Neural cell (in vitro differentiated cells): ENCODE results near the gene TRUB2. TPM values are rescaled to one million over a fixed set of nuclear protein-coding genes. Genes with fewer than 3 reads are reported as not detected.

ENCODE experiments used
- H2AFZ ChIP-seq: fragments of 200-600, 300-800 bp; sonication (generic), shearing (Covaris generic); 2 replicates; pipeline ENCODE4 v1.6.0; 2014; ENCODE audit warnings: low read depth, mild to moderate bottlenecking, antibody characterized with exemption, low read length, moderate library complexity
- H3F3A ChIP-seq: fragments of 200-600 bp; shearing (Covaris generic); 2 replicates; pipeline ENCODE4 v1.6.1; 2016; ENCODE audit warnings: mild to moderate bottlenecking, moderate library complexity, mixed read lengths, antibody characterized with exemption, low read length; ENCODE audit not compliant: insufficient read depth, poor library complexity, severe bottlenecking
- H3K27ac ChIP-seq: fragments of 200-600, 300-800 bp; sonication (generic), shearing (Covaris generic); 2 replicates; pipeline ENCODE4 v1.5.1; 2014; ENCODE audit warnings: mild to moderate bottlenecking, low read length, moderate library complexity
- H3K27me3 ChIP-seq: fragments of 300-800, 200-600 bp; sonication (generic), shearing (Covaris generic); 2 replicates; pipeline ENCODE4 v1.6.0; 2014; ENCODE audit warnings: mild to moderate bottlenecking, low read depth, low read length, moderate library complexity; ENCODE audit not compliant: insufficient read depth
- H3K36me3 ChIP-seq: fragments of 300-800, 200-600 bp; sonication (generic), shearing (Covaris generic); 2 replicates; pipeline ENCODE4 v1.5.1; 2014; ENCODE audit warnings: mild to moderate bottlenecking, antibody characterized with exemption, low read length, moderate library complexity; ENCODE audit not compliant: insufficient read depth
- H3K4me2 ChIP-seq: fragments of 300-800, 200-600 bp; sonication (generic), shearing (Covaris generic); 2 replicates; pipeline ENCODE4 v1.6.0; 2014; ENCODE audit warnings: mild to moderate bottlenecking, low read length
- H3K4me3 ChIP-seq: fragments of 300-800, 200-600 bp; sonication (generic), shearing (Covaris generic); 2 replicates; pipeline ENCODE4 v1.5.1; 2014; ENCODE audit warnings: mild to moderate bottlenecking, low read length, moderate library complexity
- H3K79me2 ChIP-seq: fragments of 200-600 bp; shearing (Covaris generic); replicated peaks from 2 replicates; pipeline ENCODE4 v1.6.0; 2014; ENCODE audit warnings: mild to moderate bottlenecking, low read length, moderate library complexity; ENCODE audit not compliant: insufficient read depth
- H3K9ac ChIP-seq: fragments of 300-800, 200-600 bp; sonication (generic), shearing (Covaris generic); 2 replicates; pipeline ENCODE4 v1.6.1; 2016; ENCODE audit warnings: mild to moderate bottlenecking, low read length, mixed read lengths
- H3K9me2 ChIP-seq: fragments of 200-600 bp; shearing (Covaris generic); 2 replicates; pipeline ENCODE4 v1.6.1; 2016; ENCODE audit warnings: mild to moderate bottlenecking, low read length, mixed read lengths; ENCODE audit not compliant: insufficient read depth
- H3K9me3 ChIP-seq: fragments of 200-600, 300-800 bp; sonication (generic), shearing (Covaris generic); 2 replicates; pipeline ENCODE4 v1.6.1; 2016; ENCODE audit warnings: mild to moderate bottlenecking, mixed run types, low read length, moderate library complexity, mixed read lengths
- H4K20me1 ChIP-seq: fragments of 200-600 bp; shearing (Covaris generic); 2 replicates; pipeline ENCODE4 v1.6.1; 2016; ENCODE audit warnings: mild to moderate bottlenecking, mixed run types; ENCODE audit not compliant: insufficient read depth
- EP300 ChIP-seq: fragments of 450-650 bp; conservative IDR thresholded peaks from 2 replicates; pipeline ENCODE4 v1.6.1; 2014; ENCODE audit warnings: antibody characterized with exemption, mild to moderate bottlenecking, moderate library complexity; ENCODE audit not compliant: poor library complexity, severe bottlenecking
- EZH2 ChIP-seq: fragments of 200-600, 300-800 bp; shearing (Covaris generic), sonication (generic); IDR thresholded peaks from 2 replicates; pipeline ENCODE4 v1.6.1; 2014; ENCODE audit warnings: antibody characterized with exemption, low read length, borderline replicate concordance, mild to moderate bottlenecking; ENCODE audit not compliant: insufficient read depth, poor library complexity, severe bottlenecking
- MXI1 ChIP-seq: fragments of 450-650 bp; conservative IDR thresholded peaks from 2 replicates; pipeline ENCODE4 v1.6.1; 2014; ENCODE audit warnings: antibody characterized with exemption, mild to moderate bottlenecking; ENCODE audit not compliant: poor library complexity, severe bottlenecking
- POLR2AphosphoS5 ChIP-seq: IDR thresholded peaks from 2 replicates; pipeline ENCODE4 v1.6.1; 2012
- RAD21 ChIP-seq: fragments of 450-650 bp; conservative IDR thresholded peaks from 2 replicates; pipeline ENCODE4 v1.6.1; 2014; ENCODE audit warnings: antibody characterized with exemption, mild to moderate bottlenecking, moderate library complexity
- SMC3 ChIP-seq: fragments of 450-650 bp; conservative IDR thresholded peaks from 2 replicates; pipeline ENCODE4 v1.6.1; 2014; ENCODE audit warnings: antibody characterized with exemption, mild to moderate bottlenecking, moderate library complexity; ENCODE audit not compliant: poor library complexity
- TAF1 ChIP-seq: IDR thresholded peaks from 2 replicates; pipeline ENCODE4 v1.6.1; 2012; ENCODE audit warnings: low read depth
- polyA plus RNA-seq: library from polyadenylated mRNA; depleted of rRNA; stranded (reverse); fragments of >200 nt; gene quantifications from 2 replicates; pipeline ENCODE4 v1.2.3, GENCODE V29; 2014
- TF ChIP-seq, protein P1 (sequence below): IDR thresholded peaks from 2 replicates; pipeline ENCODE4 v1.6.1; 2012; ENCODE audit warnings: borderline replicate concordance
- TF ChIP-seq, protein P2 (sequence below): fragments of 450-650 bp; IDR thresholded peaks from 2 replicates; pipeline ENCODE4 v1.5.1; 2014; ENCODE audit warnings: antibody characterized with exemption, mild to moderate bottlenecking, moderate library complexity; ENCODE audit not compliant: poor library complexity, severe bottlenecking

Gene TRUB2
- polyA plus RNA-seq, 1 donor from 2014 or later, result 22.3 TPM

DNA sequence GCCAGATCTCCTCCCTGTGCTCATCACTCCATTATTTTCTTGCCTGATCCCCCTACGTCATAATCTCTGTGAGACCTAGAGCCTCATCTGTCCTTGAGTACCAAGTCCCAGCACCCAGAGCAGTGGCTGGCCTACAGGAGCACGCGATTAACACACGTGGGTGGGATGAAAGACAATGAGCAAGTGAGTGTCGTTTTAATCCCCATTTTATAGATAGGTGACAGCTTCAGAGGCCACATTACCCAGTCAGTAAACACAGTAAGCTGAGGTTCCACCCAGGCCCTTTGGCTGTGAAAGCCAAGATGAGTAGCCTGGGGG lies 17.3 kb downstream of the TRUB2 start:
- no peaks in the 10 kb centered on the region for H3K27me3 ChIP-seq
- H3K9me3 ChIP-seq, result no peaks in the 10 kb centered on the region
- no peak overlapping the region for H3K4me3 ChIP-seq
- H3K9me2 ChIP-seq, result no peaks in the 10 kb centered on the region
- H3K27ac ChIP-seq, result no peak overlapping the region
- no peaks in the 10 kb centered on the region for H4K20me1 ChIP-seq
- no peak overlapping the region for H3K4me2 ChIP-seq
- no peaks in the 10 kb centered on the region for H3K79me2 ChIP-seq
- no peaks in the 10 kb centered on the region for H3K36me3 ChIP-seq
- no peak overlapping the region for H3K9ac ChIP-seq
- TF ChIP-seq TAF1 (no peak), SMC3 (no peak), EZH2 (no peak), POLR2AphosphoS5 (no peak)
- H3F3A ChIP-seq, result no peaks in the 10 kb centered on the region
- H2AFZ ChIP-seq, result no peak overlapping the region

DNA sequence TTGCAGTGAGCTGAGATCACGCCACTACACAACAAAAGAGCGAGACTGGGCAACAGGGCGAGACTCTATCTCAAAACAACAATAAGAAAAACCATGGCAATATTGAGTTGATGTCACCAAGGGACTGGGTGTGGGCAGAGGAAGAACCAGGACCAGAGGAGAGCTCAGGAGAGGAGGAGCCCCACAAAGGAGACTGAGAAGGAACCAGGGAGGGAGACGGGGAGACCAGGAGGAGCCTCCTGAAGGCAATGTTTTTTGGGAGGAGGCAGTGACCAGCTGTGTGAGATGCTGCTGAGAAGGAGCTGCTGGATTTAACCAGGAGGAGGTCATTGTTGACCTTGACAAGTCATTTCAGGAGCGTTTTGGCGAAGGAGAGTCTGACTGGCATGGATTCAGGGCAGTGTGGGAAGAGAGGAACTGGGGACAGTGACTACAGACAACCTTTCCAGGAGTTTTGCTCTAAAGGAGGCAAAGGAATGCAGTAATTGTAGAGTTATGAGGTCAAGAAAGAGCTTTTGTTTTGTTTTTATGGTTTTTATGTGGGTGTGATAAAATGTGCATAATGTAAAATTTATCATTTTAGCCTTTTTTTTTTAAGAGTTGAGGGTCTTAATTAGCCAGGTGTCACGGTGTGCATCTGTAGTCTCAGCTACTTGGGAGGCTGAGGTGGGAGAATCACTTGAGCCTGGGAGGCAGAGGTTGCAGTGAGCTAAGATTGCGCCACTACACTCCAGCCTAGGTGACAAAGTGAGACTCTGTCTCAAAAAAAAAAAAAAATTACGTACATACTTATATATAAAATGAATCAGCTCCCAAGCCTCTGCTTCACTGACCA lies 17.9 kb downstream of the TRUB2 start:
- H3K27ac ChIP-seq, result no peak overlapping the region
- no peak overlapping the region for H3K4me3 ChIP-seq
- H3F3A ChIP-seq, result no peaks in the 10 kb centered on the region
- H3K9ac ChIP-seq, result no peak overlapping the region
- H3K79me2 ChIP-seq, result no peaks in the 10 kb centered on the region
- H3K4me2 ChIP-seq, result no peak overlapping the region
- TF ChIP-seq POLR2AphosphoS5 (no peak), EP300 (no peak), EZH2 (no peak), RAD21 (no peak), SMC3 (no peak), TAF1 (no peak), MXI1 (no peak)
- TF ChIP-seq, protein P1, sequence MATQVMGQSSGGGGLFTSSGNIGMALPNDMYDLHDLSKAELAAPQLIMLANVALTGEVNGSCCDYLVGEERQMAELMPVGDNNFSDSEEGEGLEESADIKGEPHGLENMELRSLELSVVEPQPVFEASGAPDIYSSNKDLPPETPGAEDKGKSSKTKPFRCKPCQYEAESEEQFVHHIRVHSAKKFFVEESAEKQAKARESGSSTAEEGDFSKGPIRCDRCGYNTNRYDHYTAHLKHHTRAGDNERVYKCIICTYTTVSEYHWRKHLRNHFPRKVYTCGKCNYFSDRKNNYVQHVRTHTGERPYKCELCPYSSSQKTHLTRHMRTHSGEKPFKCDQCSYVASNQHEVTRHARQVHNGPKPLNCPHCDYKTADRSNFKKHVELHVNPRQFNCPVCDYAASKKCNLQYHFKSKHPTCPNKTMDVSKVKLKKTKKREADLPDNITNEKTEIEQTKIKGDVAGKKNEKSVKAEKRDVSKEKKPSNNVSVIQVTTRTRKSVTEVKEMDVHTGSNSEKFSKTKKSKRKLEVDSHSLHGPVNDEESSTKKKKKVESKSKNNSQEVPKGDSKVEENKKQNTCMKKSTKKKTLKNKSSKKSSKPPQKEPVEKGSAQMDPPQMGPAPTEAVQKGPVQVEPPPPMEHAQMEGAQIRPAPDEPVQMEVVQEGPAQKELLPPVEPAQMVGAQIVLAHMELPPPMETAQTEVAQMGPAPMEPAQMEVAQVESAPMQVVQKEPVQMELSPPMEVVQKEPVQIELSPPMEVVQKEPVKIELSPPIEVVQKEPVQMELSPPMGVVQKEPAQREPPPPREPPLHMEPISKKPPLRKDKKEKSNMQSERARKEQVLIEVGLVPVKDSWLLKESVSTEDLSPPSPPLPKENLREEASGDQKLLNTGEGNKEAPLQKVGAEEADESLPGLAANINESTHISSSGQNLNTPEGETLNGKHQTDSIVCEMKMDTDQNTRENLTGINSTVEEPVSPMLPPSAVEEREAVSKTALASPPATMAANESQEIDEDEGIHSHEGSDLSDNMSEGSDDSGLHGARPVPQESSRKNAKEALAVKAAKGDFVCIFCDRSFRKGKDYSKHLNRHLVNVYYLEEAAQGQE, result no peak
- TF ChIP-seq, protein P2, sequence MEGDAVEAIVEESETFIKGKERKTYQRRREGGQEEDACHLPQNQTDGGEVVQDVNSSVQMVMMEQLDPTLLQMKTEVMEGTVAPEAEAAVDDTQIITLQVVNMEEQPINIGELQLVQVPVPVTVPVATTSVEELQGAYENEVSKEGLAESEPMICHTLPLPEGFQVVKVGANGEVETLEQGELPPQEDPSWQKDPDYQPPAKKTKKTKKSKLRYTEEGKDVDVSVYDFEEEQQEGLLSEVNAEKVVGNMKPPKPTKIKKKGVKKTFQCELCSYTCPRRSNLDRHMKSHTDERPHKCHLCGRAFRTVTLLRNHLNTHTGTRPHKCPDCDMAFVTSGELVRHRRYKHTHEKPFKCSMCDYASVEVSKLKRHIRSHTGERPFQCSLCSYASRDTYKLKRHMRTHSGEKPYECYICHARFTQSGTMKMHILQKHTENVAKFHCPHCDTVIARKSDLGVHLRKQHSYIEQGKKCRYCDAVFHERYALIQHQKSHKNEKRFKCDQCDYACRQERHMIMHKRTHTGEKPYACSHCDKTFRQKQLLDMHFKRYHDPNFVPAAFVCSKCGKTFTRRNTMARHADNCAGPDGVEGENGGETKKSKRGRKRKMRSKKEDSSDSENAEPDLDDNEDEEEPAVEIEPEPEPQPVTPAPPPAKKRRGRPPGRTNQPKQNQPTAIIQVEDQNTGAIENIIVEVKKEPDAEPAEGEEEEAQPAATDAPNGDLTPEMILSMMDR, result no peak
- no peak overlapping the region for H2AFZ ChIP-seq
- H3K9me3 ChIP-seq, result no peaks in the 10 kb centered on the region
- no peaks in the 10 kb centered on the region for H3K27me3 ChIP-seq
- no peaks in the 10 kb centered on the region for H4K20me1 ChIP-seq
- H3K36me3 ChIP-seq, result no peaks in the 10 kb centered on the region
- no peaks in the 10 kb centered on the region for H3K9me2 ChIP-seq
